HepG2 (cell line): ENCODE data around the gene RNF114. TPM values are rescaled to one million over a fixed set of nuclear protein-coding genes. Genes with fewer than 3 reads are reported as not detected.
A peak's percentile ranks its signal among the peaks of the same experiment; 100 is the strongest.

ENCODE experiments used
- AGO1 ChIP-seq: fragments of 200-400 bp; formaldehyde crosslinking; IDR thresholded peaks from 2 replicates; pipeline ENCODE4 v1.6.1; 2017; ENCODE audit warnings: mild to moderate bottlenecking, low read depth, low read length, moderate library complexity; ENCODE audit not compliant: poor library complexity, severe bottlenecking
- AKNA ChIP-seq: sonication (generic); formaldehyde crosslinking; IDR thresholded peaks from 2 replicates; pipeline ENCODE4 v1.4.0; 2020; ENCODE audit warnings: missing genetic modification reagents, borderline replicate concordance
- ARHGAP35 ChIP-seq: sonication (generic); formaldehyde crosslinking; IDR thresholded peaks from 2 replicates; pipeline ENCODE4 v1.9.0; 2022; ENCODE audit warnings: mild to moderate bottlenecking, inconsistent platforms, moderate library complexity, missing genetic modification reagents, borderline replicate concordance
- CEBPG ChIP-seq: IDR thresholded peaks from 2 replicates; pipeline ENCODE4 v1.6.1; 2016
- CHD4 ChIP-seq: fragments of 200-600 bp; sonication (generic); IDR thresholded peaks from 2 replicates; pipeline ENCODE4 v1.7.0; 2017; ENCODE audit warnings: mild to moderate bottlenecking, low read length, borderline replicate concordance
- EZH2 ChIP-seq: conservative IDR thresholded peaks from 2 replicates; pipeline ENCODE4 v1.6.1; 2012; ENCODE audit warnings: mild to moderate bottlenecking, low read depth, low read length, moderate library complexity
- HHEX ChIP-seq: IDR thresholded peaks from 2 replicates; pipeline ENCODE4 v1.6.1; 2016; ENCODE audit warnings: control low read depth
- ISL2 ChIP-seq: sonication (generic); formaldehyde crosslinking; IDR thresholded peaks from 2 replicates; pipeline ENCODE4 v1.5.0; 2020; ENCODE audit warnings: missing genetic modification reagents
- JUNB ChIP-seq: sonication (generic); formaldehyde crosslinking; IDR thresholded peaks from 2 replicates; pipeline ENCODE4 v1.8.0; 2022; ENCODE audit warnings: missing genetic modification reagents, mild to moderate bottlenecking, borderline replicate concordance
- KDM1A ChIP-seq: IDR thresholded peaks from 2 replicates; pipeline ENCODE4 v1.6.1; 2016; ENCODE audit warnings: missing compliant biosample characterization
- MAF1 ChIP-seq: sonication (generic); formaldehyde crosslinking; IDR thresholded peaks from 2 replicates; pipeline ENCODE4 v1.5.0; 2020; ENCODE audit warnings: missing genetic modification reagents, borderline replicate concordance
- PCBP2 ChIP-seq: fragments of 200-400 bp; formaldehyde crosslinking; optimal IDR thresholded peaks from 2 replicates; pipeline ENCODE3; 2018; ENCODE audit warnings: low read length, low read depth; ENCODE audit not compliant: poor library complexity, severe bottlenecking
- RNF2 ChIP-seq: fragments of 450-650 bp; conservative IDR thresholded peaks from 2 replicates; pipeline ENCODE4 v1.6.1; 2016; ENCODE audit warnings: low read depth
- SALL1 ChIP-seq: sonication (generic); formaldehyde crosslinking; IDR thresholded peaks from 2 replicates; pipeline ENCODE4 v1.8.0; 2022; ENCODE audit warnings: mild to moderate bottlenecking, missing genetic modification reagents
- TEAD3 ChIP-seq: optimal IDR thresholded peaks from 2 replicates; pipeline ENCODE3; 2016; ENCODE audit warnings: borderline replicate concordance
- TGIF2 ChIP-seq: IDR thresholded peaks from 2 replicates; pipeline ENCODE4 v1.6.1; 2016; ENCODE audit warnings: control low read depth, missing compliant biosample characterization
- TRIM24 ChIP-seq: sonication (generic); formaldehyde crosslinking; IDR thresholded peaks from 2 replicates; pipeline ENCODE4 v1.8.0; 2022; ENCODE audit warnings: mild to moderate bottlenecking, missing genetic modification reagents
- ZBTB10 ChIP-seq: sonication (generic); formaldehyde crosslinking; IDR thresholded peaks from 2 replicates; pipeline ENCODE4 v1.4.0; 2020; ENCODE audit warnings: missing genetic modification reagents, borderline replicate concordance
- ZNF101 ChIP-seq: sonication (generic); formaldehyde crosslinking; IDR thresholded peaks from 2 replicates; pipeline ENCODE4 v1.4.0; 2020; ENCODE audit warnings: mild to moderate bottlenecking, low read depth, missing genetic modification reagents, borderline replicate concordance
- ZNF224 ChIP-seq: sonication (generic); formaldehyde crosslinking; IDR thresholded peaks from 2 replicates; pipeline ENCODE4 v1.5.0; 2020; ENCODE audit warnings: mild to moderate bottlenecking, missing genetic modification reagents
- ZNF274 ChIP-seq: sonication (generic); formaldehyde crosslinking; IDR thresholded peaks from 2 replicates; pipeline ENCODE4 v1.5.1; 2020; ENCODE audit warnings: mild to moderate bottlenecking, missing genetic modification reagents
- ZNF296 ChIP-seq: sonication (generic); formaldehyde crosslinking; conservative IDR thresholded peaks from 2 replicates; pipeline ENCODE4 v1.5.0; 2020; ENCODE audit warnings: mild to moderate bottlenecking, missing genetic modification reagents
- ZNF530 ChIP-seq: sonication (generic); formaldehyde crosslinking; IDR thresholded peaks from 2 replicates; pipeline ENCODE4 v1.5.0; 2020; ENCODE audit warnings: low read depth, mild to moderate bottlenecking, missing genetic modification reagents
- ZNF878 ChIP-seq: sonication (generic); formaldehyde crosslinking; IDR thresholded peaks from 2 replicates; pipeline ENCODE4 v1.8.1; 2023; ENCODE audit warnings: mild to moderate bottlenecking, missing genetic modification reagents, moderate library complexity
- polyA plus RNA-seq, 8 experiments: library from polyadenylated mRNA; depleted of rRNA in 3 of 8; stranded (reverse) in 7 of 8; unstranded in 1 of 8; fragments of >200 nt; fragmentation: Illumina TruSeq in 4 of 8; extraction: Trizol in 4 of 8; gene quantifications; 2 replicates each; pipeline versions ENCODE4 v1.2.1 to v1.2.3, GENCODE V29; 2011 to 2016; ENCODE audit warnings: low read depth in 4 of 8, missing spikeins in 1 of 8, mixed read lengths in 1 of 8; ENCODE audit not compliant: insufficient read depth in 1 of 8
- total RNA-seq, 5 experiments: library from RNA; depleted of rRNA; stranded (reverse); fragments of >200 nt; fragmentation: Illumina TruSeq; extraction: Trizol; gene quantifications; 2 replicates each; pipeline ENCODE4 v1.2.3, GENCODE V29; 2016; ENCODE audit warnings: low read depth in 1 of 5

Gene RNF114
- total and polyA plus RNA-seq, 2 of the 13 experiments (the other 11 are each of a cell fraction or from before 2014, with no cell fraction given), result 119 to 126 TPM

GRCh38 chr20:49979030-49979832 is 43.0 kb downstream of the RNF114 start (continued):
- TF ChIP-seq CHD4 (peak; percentile 51; the same call in 1 of the 2 replicates), ZNF224 (CRISPR knock-in tag) (no peak), TGIF2 (CRISPR knock-in tag) (0 out of 2 replicates have a peak, but pooled peaks have one; percentile 52), RNF2 (peak; percentile 92), JUNB (no peak; the same call in 1 of the 2 replicates), ZNF274 (peak; percentile 97), TRIM24 (no peak), AGO1 (no peak), TEAD3 (CRISPR knock-in tag) (peak; percentile 55), SALL1 (CRISPR knock-in tag) (peak; percentile 94), ISL2 (CRISPR knock-in tag) (peak; percentile 89), ZNF101 (0 out of 2 replicates have a peak, but pooled peaks have one; percentile 4), MAF1 (CRISPR knock-in tag) (peak; percentile 92), CEBPG (CRISPR knock-in tag) (peak; percentile 63), ZBTB10 (CRISPR knock-in tag) (peak; percentile 94), EZH2 (no peak), ARHGAP35 (CRISPR knock-in tag) (peak; percentile 91; the same call in 1 of the 2 replicates), ZNF530 (CRISPR knock-in tag) (no peak), HHEX (CRISPR knock-in tag) (no peak), KDM1A (peak; percentile 43; the same call in 1 of the 2 replicates), ZNF296 (CRISPR knock-in tag) (no peak), ZNF878 (no peak), AKNA (CRISPR knock-in tag) (peak; percentile 90; the same call in 1 of the 2 replicates), PCBP2 (no peak)
